Activated T-helper 1 cell treated with anti-CD3 and anti-CD28 coated beads, Interleukin-12 subunit alpha, Interleukin-12 subunit beta, Interleukin-2, Interleukin-4 antibody, amounts not matched to agents 30 ng/mL and 10 ng/mL and 1 ng/mL, durations not matched to agents 14 hours and 24 hours and 36 hours (primary cell): Measurements from ENCODE around the gene TNFRSF21. TPM values are rescaled to one million over a fixed set of nuclear protein-coding genes. Genes with fewer than 3 reads are reported as not detected.
A peak's percentile ranks its signal among the peaks of the same experiment; 100 is the strongest.
"Not testable (repeated sequence)": the region's sequence is repeated elsewhere in the genome, so short reads cannot be mapped to it uniquely, and the experiment has no call there.

Source experiments
- DNase-seq: peaks from one replicate; pipeline ENCODE4 v3.0.0; 2021; ENCODE audit warnings: low spot score
- H3K27ac Mint-ChIP-seq: one replicate; pipeline ENCODE4 v1.8.0; 2021; ENCODE audit warnings: mild to moderate bottlenecking, mixed read lengths
- H3K27me3 Mint-ChIP-seq: one replicate; pipeline ENCODE4 v1.8.0; 2022; ENCODE audit warnings: mild to moderate bottlenecking, moderate library complexity, mixed read lengths; ENCODE audit not compliant: insufficient read depth
- H3K36me3 Mint-ChIP-seq: one replicate; pipeline ENCODE4 v1.8.0; 2021; ENCODE audit warnings: low read depth, mixed read lengths
- H3K4me1 Mint-ChIP-seq: one replicate; pipeline ENCODE4 v1.8.0; 2021; ENCODE audit warnings: low read depth, mixed read lengths
- H3K4me3 Mint-ChIP-seq: one replicate; pipeline ENCODE4 v1.8.0; 2021; ENCODE audit warnings: mild to moderate bottlenecking, moderate library complexity, mixed read lengths
- H3K9me3 Mint-ChIP-seq: one replicate; pipeline ENCODE4 v1.8.0; 2021; ENCODE audit warnings: mixed read lengths
- intact Hi-C: fragments of 100-400 bp; cut with micrococcal nuclease; formaldehyde crosslinking; loops from one replicate; pipeline ENCODE4 v1.15.1; 2024
- total RNA-seq: library from RNA; stranded (reverse); gene quantifications from 2 replicates; pipeline ENCODE4 v1.2.3, GENCODE V29; 2022

The TNFRSF21 gene
- total RNA-seq, 1 donor from 2014 or later, result 3.5 TPM

GRCh38 chr6:47343600-47343999 lies 33.9 kb upstream of the TNFRSF21 start:
- Mint-ChIP-seq H3K27ac (no peak overlapping the region), H3K4me1 (no peaks in the 10 kb centered on the region), H3K27me3 (peaks cover 4% of the 10 kb centered on the region), H3K4me3 (no peak overlapping the region), H3K9me3 (no peaks in the 10 kb centered on the region), H3K36me3 (no peaks in the 10 kb centered on the region)
- DNase-seq, result no peak
- intact Hi-C loops, result no loop called here

DNA sequence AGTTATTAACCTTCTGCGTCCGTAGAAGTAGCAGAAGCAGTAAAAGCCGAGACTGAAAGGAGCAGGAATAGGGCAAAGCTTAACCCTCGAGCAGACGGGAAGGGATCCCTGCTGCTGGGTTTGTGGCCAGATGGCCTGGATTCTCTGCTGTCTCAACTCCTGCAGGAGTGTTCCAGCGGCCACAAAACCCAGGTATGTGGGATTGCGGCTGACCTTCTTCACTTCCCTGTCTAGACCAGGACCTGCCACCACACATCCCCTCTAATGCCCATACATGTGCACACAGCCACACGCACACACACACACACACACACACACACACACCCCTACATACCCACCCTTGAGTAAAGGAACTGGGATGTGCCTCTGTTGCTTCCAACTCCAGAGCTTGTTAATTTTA lies 33.1 kb upstream of the TNFRSF21 start:
- Mint-ChIP-seq H3K9me3 (no peaks in the 10 kb centered on the region), H3K36me3 (no peaks in the 10 kb centered on the region)
- intact Hi-C loops, result no loop called here

DNA sequence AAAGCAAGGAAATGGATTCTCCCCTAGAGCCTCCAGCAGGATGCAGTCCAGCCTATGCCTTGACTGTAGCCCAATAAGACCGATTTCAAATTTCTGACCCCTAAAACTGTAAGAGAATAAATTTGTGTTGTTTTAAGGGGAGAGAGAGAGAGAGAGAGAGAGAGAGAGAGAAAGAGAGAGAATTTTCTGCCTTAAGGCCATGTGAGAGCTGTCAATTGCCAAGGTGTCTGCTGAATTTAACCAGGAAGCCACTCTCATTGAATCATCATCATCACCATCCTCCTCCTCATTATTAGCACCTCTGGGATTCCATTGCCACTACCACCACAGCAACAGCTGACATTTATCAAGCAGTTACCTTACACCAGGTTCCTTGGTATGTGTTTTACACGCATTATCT lies 27.8 kb upstream of the TNFRSF21 start:
- DNase-seq, result no peak
- H3K4me1 Mint-ChIP-seq, result no peaks in the 10 kb centered on the region
- intact Hi-C loops, result no loop called here
- no peak overlapping the region for H3K27ac Mint-ChIP-seq
- H3K27me3 Mint-ChIP-seq, result peaks cover 5% of the 10 kb centered on the region
- H3K9me3 Mint-ChIP-seq, result no peaks in the 10 kb centered on the region
- H3K4me3 Mint-ChIP-seq, result no peak overlapping the region
- no peaks in the 10 kb centered on the region for H3K36me3 Mint-ChIP-seq

More for the DNA sequence above, 33.1 kb upstream of the TNFRSF21 start:
- Mint-ChIP-seq H3K27me3 (peaks cover 4% of the 10 kb centered on the region), H3K4me3 (no peak overlapping the region), H3K4me1 (no peaks in the 10 kb centered on the region), H3K27ac (no peak overlapping the region)
- no peak for DNase-seq

DNA sequence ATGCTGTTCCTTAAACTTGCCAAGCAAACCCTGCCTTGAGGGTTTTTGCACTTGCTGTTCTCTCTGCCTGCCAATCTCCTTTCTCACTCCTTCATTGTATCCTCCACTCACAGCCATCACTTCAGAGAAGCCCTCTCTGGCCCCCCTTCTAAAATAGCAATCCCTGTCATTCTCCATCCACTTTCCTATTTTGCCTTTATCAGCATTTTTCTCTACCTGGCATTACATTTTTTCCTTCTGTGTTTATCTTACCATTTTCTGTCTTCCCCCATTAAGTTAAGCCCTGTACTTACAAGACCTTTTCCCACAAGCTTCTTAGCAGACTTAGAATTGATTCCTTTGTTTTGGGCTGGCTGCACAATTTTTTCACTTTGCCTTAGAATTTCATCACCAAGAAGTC lies 26.6 kb upstream of the TNFRSF21 start:
- H3K27me3 Mint-ChIP-seq, result peaks cover 3% of the 10 kb centered on the region
- H3K4me1 Mint-ChIP-seq, result no peaks in the 10 kb centered on the region
- DNase-seq, result no peak
- intact Hi-C loops, result no loop called here
- H3K36me3 Mint-ChIP-seq, result no peaks in the 10 kb centered on the region
- no peak overlapping the region for H3K4me3 Mint-ChIP-seq
- H3K9me3 Mint-ChIP-seq, result no peaks in the 10 kb centered on the region
- no peak overlapping the region for H3K27ac Mint-ChIP-seq

- no peak for DNase-seq
- Mint-ChIP-seq H3K36me3 (no peaks in the 10 kb centered on the region), H3K27ac (no peak overlapping the region), H3K4me3 (no peak overlapping the region), H3K27me3 (peaks cover 3% of the 10 kb centered on the region), H3K9me3 (no peaks in the 10 kb centered on the region), H3K4me1 (no peaks in the 10 kb centered on the region)
- intact Hi-C loops, result no loop called here
These were observed 25.8 kb upstream of the TNFRSF21 start for GRCh38 chr6:47335466-47335865.

- H3K4me3 Mint-ChIP-seq, result no peak overlapping the region
- DNase-seq, result no peak
- H3K9me3 Mint-ChIP-seq, result no peaks in the 10 kb centered on the region
- H3K36me3 Mint-ChIP-seq, result no peaks in the 10 kb centered on the region
- H3K27ac Mint-ChIP-seq, result no peak overlapping the region
- peaks cover 7% of the 10 kb centered on the region for H3K27me3 Mint-ChIP-seq
- intact Hi-C loops, result no loop called here
- H3K4me1 Mint-ChIP-seq, result no peaks in the 10 kb centered on the region
These were observed 24.6 kb upstream of the TNFRSF21 start for GRCh38 chr6:47334334-47334733.

DNA sequence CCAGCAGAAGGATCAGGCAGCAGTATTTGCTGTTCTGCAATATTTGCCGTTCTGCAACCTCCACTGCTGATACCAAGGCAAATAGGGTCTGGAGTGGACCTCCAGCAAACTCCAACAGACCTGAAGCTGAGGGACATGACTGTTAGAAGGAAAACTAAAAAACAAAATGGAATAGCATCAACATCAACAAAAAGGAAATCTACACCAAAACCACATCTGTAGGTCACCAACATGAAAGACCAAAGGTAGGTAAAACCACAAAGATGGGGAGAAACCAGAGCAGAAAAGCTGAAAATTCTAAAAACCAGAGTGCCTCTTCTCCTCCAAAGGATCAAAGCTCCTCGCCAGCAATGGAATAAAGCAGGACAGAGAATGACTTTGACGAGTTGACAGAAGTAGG lies 18.9 kb upstream of the TNFRSF21 start:
- DNase-seq, H3K36me3 Mint-ChIP-seq, H3K27ac Mint-ChIP-seq, intact Hi-C loops, H3K4me1 Mint-ChIP-seq, H3K27me3 Mint-ChIP-seq, H3K4me3 Mint-ChIP-seq, H3K9me3 Mint-ChIP-seq: not testable (repeated sequence)

DNA sequence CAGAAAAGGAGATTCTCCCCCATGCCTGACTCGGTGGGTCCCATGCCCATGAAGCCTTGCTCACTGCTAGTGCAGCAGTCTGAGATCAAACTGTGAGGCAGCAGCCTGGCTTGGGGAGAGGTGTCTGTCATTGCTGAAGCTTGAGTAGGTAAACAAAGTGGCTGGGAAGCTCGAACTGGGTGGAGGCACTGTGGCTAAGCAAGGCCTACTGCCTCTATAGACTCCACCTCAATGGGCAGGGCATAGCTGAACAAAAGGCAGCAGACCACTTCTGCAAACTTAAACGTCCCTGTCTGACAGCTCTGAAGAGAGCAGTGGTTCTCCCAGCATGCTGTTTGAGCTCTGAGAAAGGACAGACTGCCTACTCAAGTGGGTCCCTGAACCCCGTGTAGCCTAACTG lies 18.4 kb upstream of the TNFRSF21 start:
- H3K9me3 Mint-ChIP-seq, intact Hi-C loops, H3K4me1 Mint-ChIP-seq, H3K4me3 Mint-ChIP-seq, H3K27me3 Mint-ChIP-seq, H3K36me3 Mint-ChIP-seq, DNase-seq, H3K27ac Mint-ChIP-seq: not testable (repeated sequence)

GRCh38 chr6:47323887-47324286 lies 14.2 kb upstream of the TNFRSF21 start:
- no peak overlapping the region for H3K4me3 Mint-ChIP-seq
- intact Hi-C loops, result no loop called here

GRCh38 chr6:47323321-47323720 lies 13.6 kb upstream of the TNFRSF21 start:
- Mint-ChIP-seq H3K4me1 (peaks cover 8% of the 10 kb centered on the region), H3K4me3 (no peak overlapping the region), H3K36me3 (no peaks in the 10 kb centered on the region), H3K27ac (no peak overlapping the region), H3K9me3 (no peaks in the 10 kb centered on the region), H3K27me3 (peaks cover 8% of the 10 kb centered on the region)
- no peak for DNase-seq
- intact Hi-C loops, result no loop called here

More at GRCh38 chr6:47323887-47324286, 14.2 kb upstream of the TNFRSF21 start:
- H3K9me3 Mint-ChIP-seq, result no peaks in the 10 kb centered on the region
- no peak overlapping the region for H3K27ac Mint-ChIP-seq
- no peaks in the 10 kb centered on the region for H3K36me3 Mint-ChIP-seq
- peaks cover 8% of the 10 kb centered on the region for H3K27me3 Mint-ChIP-seq
- peaks cover 8% of the 10 kb centered on the region for H3K4me1 Mint-ChIP-seq
- no peak for DNase-seq

DNA sequence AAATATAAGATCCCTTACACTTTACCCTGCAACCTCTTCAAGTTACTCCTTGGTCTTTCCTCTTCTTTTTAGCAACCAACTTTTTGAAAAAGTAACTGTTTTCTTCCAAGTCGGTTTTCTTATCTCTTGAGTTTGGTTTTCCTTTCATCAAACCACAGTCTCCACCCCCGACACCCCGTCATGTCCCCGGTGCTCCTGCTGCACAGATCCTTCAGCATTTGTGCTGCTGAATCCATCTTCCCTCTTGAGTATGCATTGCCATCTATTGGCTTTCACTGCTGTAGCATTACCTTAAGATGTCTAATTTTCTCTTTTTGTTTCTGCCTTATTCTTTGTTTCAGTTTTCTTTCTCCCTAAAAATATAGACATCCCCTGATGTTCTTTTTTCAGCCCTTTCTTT lies 11.9 kb upstream of the TNFRSF21 start:
- no peaks in the 10 kb centered on the region for H3K9me3 Mint-ChIP-seq
- H3K36me3 Mint-ChIP-seq, result no peaks in the 10 kb centered on the region
- H3K27ac Mint-ChIP-seq, result no peak overlapping the region
- peak overlapping the region; percentile 38 for H3K4me3 Mint-ChIP-seq
- H3K4me1 Mint-ChIP-seq, result peaks cover 8% of the 10 kb centered on the region
- intact Hi-C loops, result no loop called here
- no peak for DNase-seq
- peaks cover 11% of the 10 kb centered on the region for H3K27me3 Mint-ChIP-seq

DNA sequence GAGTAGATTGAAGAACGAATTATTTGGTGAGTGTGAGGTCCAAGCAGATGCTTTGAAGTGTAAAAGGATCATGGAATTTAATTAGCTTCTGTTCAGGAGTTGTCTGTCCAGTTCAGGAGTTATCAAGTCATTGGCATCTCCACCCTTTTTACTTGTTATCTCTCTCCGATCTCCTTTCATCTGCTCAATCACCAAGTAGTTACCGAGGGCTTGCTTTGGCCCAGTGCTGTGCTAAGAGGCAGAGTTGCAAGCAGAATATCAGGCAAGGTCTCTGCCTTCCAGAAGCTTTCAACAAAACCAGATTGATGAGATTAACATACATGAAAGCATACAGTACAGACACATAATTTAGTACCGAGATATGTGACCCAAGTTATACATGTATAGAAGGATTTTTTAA lies 10.2 kb upstream of the TNFRSF21 start:
- Mint-ChIP-seq H3K36me3 (no peaks in the 10 kb centered on the region), H3K9me3 (no peaks in the 10 kb centered on the region), H3K27me3 (peaks cover 11% of the 10 kb centered on the region), H3K27ac (no peak overlapping the region), H3K4me3 (no peak overlapping the region), H3K4me1 (peaks cover 8% of the 10 kb centered on the region)
- no peak for DNase-seq
- intact Hi-C loops, result no loop called here

DNA sequence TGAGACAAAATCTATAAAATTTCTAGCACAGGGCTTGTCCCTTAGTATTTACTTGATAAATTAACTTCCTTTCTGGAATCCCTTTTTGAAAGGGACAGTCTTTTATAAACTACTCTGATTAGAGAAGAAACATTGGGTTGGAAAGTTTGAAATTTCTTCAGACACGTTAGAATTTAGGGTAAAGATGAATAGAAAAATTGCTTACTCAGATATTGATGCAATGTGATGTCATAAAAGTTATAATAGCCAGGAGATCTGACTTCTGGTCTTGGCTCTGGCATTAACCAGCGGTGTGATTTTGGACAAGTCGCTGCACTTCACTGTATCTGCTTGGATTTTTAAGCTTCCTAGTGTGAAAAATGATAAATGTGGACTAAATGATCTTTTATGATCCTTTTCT lies 9.7 kb upstream of the TNFRSF21 start:
- DNase-seq, result no peak
- no peak overlapping the region for H3K27ac Mint-ChIP-seq
- intact Hi-C loops, result no loop called here
- no peaks in the 10 kb centered on the region for H3K9me3 Mint-ChIP-seq
- H3K27me3 Mint-ChIP-seq, result peaks cover 13% of the 10 kb centered on the region
- H3K36me3 Mint-ChIP-seq, result no peaks in the 10 kb centered on the region
- H3K4me1 Mint-ChIP-seq, result peaks cover 8% of the 10 kb centered on the region
- no peak overlapping the region for H3K4me3 Mint-ChIP-seq

DNA sequence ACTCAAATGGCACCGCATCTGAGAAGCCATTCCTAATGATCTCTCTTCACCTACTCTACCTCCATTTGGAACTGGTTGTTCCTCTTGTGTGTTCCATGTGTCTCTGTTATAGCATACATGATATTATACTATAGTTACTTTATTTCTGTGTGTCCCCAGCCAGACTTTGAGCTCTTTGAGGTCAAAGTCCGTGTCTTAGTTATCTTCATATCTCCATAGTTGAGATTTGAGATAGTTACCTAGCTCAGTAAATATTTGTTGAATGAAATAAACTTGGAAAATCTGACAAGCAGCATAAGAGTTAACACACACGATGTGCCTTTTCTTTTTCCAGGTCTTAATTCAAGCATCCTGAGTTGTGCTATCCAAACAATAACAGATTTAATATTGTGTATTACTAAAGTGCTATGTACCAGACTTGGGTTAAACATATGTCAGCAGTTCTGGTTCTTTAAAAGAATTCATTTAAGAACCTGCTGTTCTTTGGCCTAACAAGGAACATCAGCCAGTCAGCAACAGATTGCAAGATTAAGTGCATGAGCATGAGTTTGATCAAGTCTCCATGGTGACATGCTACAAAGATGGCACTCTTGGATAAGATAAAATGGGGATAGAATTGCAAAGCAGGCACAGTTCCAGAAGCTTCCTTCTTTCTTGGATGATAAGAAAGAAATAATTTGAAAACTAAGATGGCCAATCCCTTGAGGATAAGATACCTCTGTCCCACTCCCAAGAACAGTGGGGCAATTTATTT lies 8.7 kb upstream of the TNFRSF21 start:
- Mint-ChIP-seq H3K36me3 (no peaks in the 10 kb centered on the region), H3K4me3 (no peak overlapping the region), H3K27me3 (peaks cover 13% of the 10 kb centered on the region), H3K4me1 (peaks cover 8% of the 10 kb centered on the region), H3K27ac (no peak overlapping the region), H3K9me3 (no peaks in the 10 kb centered on the region)
- intact Hi-C loops, result no loop called here
- DNase-seq, result no peak
